H9 (cell line): Measurements from ENCODE around the gene DUSP7. TPM values are rescaled to one million over a fixed set of nuclear protein-coding genes. Genes with fewer than 3 reads are reported as not detected.

Source experiments
- DNase-seq: peaks from one replicate; pipeline ENCODE4 v3.0.0-alpha.2; 2017
- H2AFZ ChIP-seq: one replicate; pipeline ENCODE4 v1.6.1; 2013; ENCODE audit warnings: mild to moderate bottlenecking, low read length, control low read depth, moderate library complexity
- H2AK5ac ChIP-seq: 2 replicates; pipeline ENCODE4 v1.6.1; 2013; ENCODE audit warnings: low read length, control low read depth, mixed read lengths; ENCODE audit not compliant: insufficient read length
- H2BK120ac ChIP-seq: one replicate; pipeline ENCODE4 v1.6.1; 2013; ENCODE audit warnings: low read depth, mild to moderate bottlenecking, low read length, control low read depth, inconsistent platforms; ENCODE audit not compliant: poor library complexity, severe bottlenecking
- H2BK12ac ChIP-seq: 2 replicates; pipeline ENCODE4 v1.6.1; 2013; ENCODE audit warnings: low read length, control low read depth, mixed read lengths, low read depth; ENCODE audit not compliant: insufficient read length
- H2BK15ac ChIP-seq: 2 replicates; pipeline ENCODE4 v1.6.1; 2013; ENCODE audit warnings: low read depth, low read length, control low read depth
- H2BK20ac ChIP-seq: one replicate; pipeline ENCODE4 v1.6.1; 2013; ENCODE audit warnings: low read depth, mild to moderate bottlenecking, low read length, control low read depth, inconsistent platforms; ENCODE audit not compliant: poor library complexity, severe bottlenecking
- H2BK5ac ChIP-seq: 2 replicates; pipeline ENCODE4 v1.6.1; 2013; ENCODE audit warnings: low read length, control low read depth, mixed read lengths; ENCODE audit not compliant: insufficient read length
- H3K14ac ChIP-seq: 2 replicates; pipeline ENCODE4 v1.6.1; 2013; ENCODE audit warnings: low read length, control low read depth; ENCODE audit not compliant: insufficient read depth
- H3K18ac ChIP-seq: 2 replicates; pipeline ENCODE4 v1.6.1; 2013; ENCODE audit warnings: low read depth, mild to moderate bottlenecking, mixed read lengths, low read length, control low read depth; ENCODE audit not compliant: insufficient read length
- H3K23ac ChIP-seq: 2 replicates; pipeline ENCODE4 v1.6.1; 2013; ENCODE audit warnings: low read length, control low read depth, mixed read lengths, low read depth; ENCODE audit not compliant: insufficient read length
- H3K23me2 ChIP-seq: 2 replicates; pipeline ENCODE4 v1.6.1; 2013; ENCODE audit warnings: low read depth, mild to moderate bottlenecking, mixed read lengths, low read length, control low read depth; ENCODE audit not compliant: insufficient read length, poor library complexity, severe bottlenecking
- H3K27ac ChIP-seq: 2 replicates; pipeline ENCODE4 v1.5.1; 2013; ENCODE audit warnings: low read length, control low read depth, mixed read lengths, low read depth; ENCODE audit not compliant: insufficient read length
- H3K27me3 ChIP-seq: 2 replicates; pipeline ENCODE4 v1.6.1; 2013; ENCODE audit warnings: low read length, control low read depth, inconsistent platforms; ENCODE audit not compliant: insufficient read depth
- H3K4ac ChIP-seq: 2 replicates; pipeline ENCODE4 v1.6.1; 2013; ENCODE audit warnings: low read depth, mild to moderate bottlenecking, control low read depth, inconsistent platforms, low read length, moderate library complexity
- H3K4me1 ChIP-seq: 2 replicates; pipeline ENCODE4 v1.6.1; 2013; ENCODE audit warnings: low read length, control low read depth, inconsistent platforms; ENCODE audit not compliant: insufficient read depth
- H3K4me2 ChIP-seq: 2 replicates; pipeline ENCODE4 v1.6.1; 2013; ENCODE audit warnings: low read length, control low read depth, mixed read lengths; ENCODE audit not compliant: insufficient read length, insufficient read depth
- H3K56ac ChIP-seq: 2 replicates; pipeline ENCODE4 v1.6.1; 2013; ENCODE audit warnings: low read depth, mild to moderate bottlenecking, mixed read lengths, low read length, control low read depth; ENCODE audit not compliant: insufficient read length
- H3K79me1 ChIP-seq: 2 replicates; pipeline ENCODE4 v1.6.1; 2013; ENCODE audit warnings: low read depth, mild to moderate bottlenecking, moderate library complexity, low read length, control low read depth, inconsistent platforms; ENCODE audit not compliant: insufficient read depth, poor library complexity, severe bottlenecking
- H3K79me2 ChIP-seq: 2 replicates; pipeline ENCODE4 v1.6.1; 2013; ENCODE audit warnings: low read length, control low read depth, inconsistent platforms; ENCODE audit not compliant: insufficient read depth
- H3K9ac ChIP-seq: 2 replicates; pipeline ENCODE4 v1.6.1; 2013; ENCODE audit warnings: low read length, control low read depth, mixed read lengths; ENCODE audit not compliant: insufficient read length; ENCODE audit errors: extremely low read depth
- H3K9me3 ChIP-seq: one replicate; pipeline ENCODE4 v1.6.1; 2013; ENCODE audit warnings: low read depth, low read length, inconsistent platforms; ENCODE audit not compliant: control insufficient read depth
- H3T11ph ChIP-seq: one replicate; pipeline ENCODE4 v1.6.1; 2013; ENCODE audit warnings: mild to moderate bottlenecking, low read length, control low read depth, inconsistent platforms
- H4K20me1 ChIP-seq: one replicate; pipeline ENCODE4 v1.6.1; 2013; ENCODE audit not compliant: control insufficient read depth, insufficient read length, insufficient read depth
- H4K5ac ChIP-seq: 2 replicates; pipeline ENCODE4 v1.6.1; 2013; ENCODE audit warnings: low read depth, mild to moderate bottlenecking, mixed read lengths, low read length, control low read depth; ENCODE audit not compliant: insufficient read length
- H4K8ac ChIP-seq: replicated peaks from 2 replicates; pipeline ENCODE4 v1.6.1; 2013; ENCODE audit warnings: low read length, control low read depth, mixed read lengths, low read depth; ENCODE audit not compliant: insufficient read length
- H4K91ac ChIP-seq: 2 replicates; pipeline ENCODE4 v1.6.1; 2013; ENCODE audit warnings: low read depth, mild to moderate bottlenecking, moderate library complexity, mixed read lengths, low read length, control low read depth; ENCODE audit not compliant: insufficient read length
- H3K27ac Mint-ChIP-seq, 3 experiments: 2 replicates in 2 of 3; 3 replicates in 1 of 3; pipeline ENCODE4 v1.8.0; 2020 to 2021; ENCODE audit warnings: mixed read lengths in 3 of 3, mild to moderate bottlenecking in 1 of 3, moderate library complexity in 1 of 3
- H3K27me3 Mint-ChIP-seq: 2 replicates; pipeline ENCODE4 v1.8.0; 2021; ENCODE audit warnings: low read depth, mild to moderate bottlenecking, moderate library complexity, mixed read lengths
- H3K36me3 Mint-ChIP-seq, 3 experiments: 2 replicates in 2 of 3; 3 replicates in 1 of 3; pipeline ENCODE4 v1.8.0; 2020 to 2021; ENCODE audit warnings: low read depth in 3 of 3, mixed read lengths in 3 of 3; ENCODE audit not compliant: insufficient read depth in 1 of 3
- H3K4me1 Mint-ChIP-seq, 2 experiments: 2 replicates each; pipeline ENCODE4 v1.8.0; 2020; ENCODE audit warnings: mixed read lengths in 2 of 2
- H3K4me3 Mint-ChIP-seq, 2 experiments: 2 replicates in 1 of 2; 3 replicates in 1 of 2; pipeline ENCODE4 v1.8.0; 2020 to 2021; ENCODE audit warnings: mild to moderate bottlenecking in 2 of 2, mixed read lengths in 2 of 2, moderate library complexity in 1 of 2
- H3K9me3 Mint-ChIP-seq, 2 experiments: 2 replicates in 1 of 2; 3 replicates in 1 of 2; pipeline ENCODE4 v1.8.0; 2020; ENCODE audit warnings: mild to moderate bottlenecking in 2 of 2, mixed read lengths in 2 of 2, moderate library complexity in 1 of 2
- CTCF ChIP-seq: fragments of 200-600 bp; sonication (generic); conservative IDR thresholded peaks from 3 replicates; pipeline ENCODE4 v1.8.0; 2021; ENCODE audit warnings: antibody characterized with exemption, mild to moderate bottlenecking
- WGBS: extraction: QIAGEN DNeasy Blood & Tissue Kit; methylation state at CpG from one replicate; pipeline ENCODE4 v1.1.7; 2013; ENCODE audit warnings: missing lambda C conversion rate, low lambda C conversion rate, mixed read lengths; ENCODE audit not compliant: insufficient read length; ENCODE audit errors: extremely low coverage; 5-methylcytosine and 5-hydroxymethylcytosine counted together
- total RNA-seq: library from RNA; stranded (reverse); gene quantifications from 2 replicates; pipeline ENCODE4 v1.2.1, GENCODE V29; 2021

DUSP7 gene
- total RNA-seq, 1 experiment from 2014 or later, result 24.0 TPM

GRCh38 chr3:52086461-52086860 lies 30.1 kb upstream of the DUSP7 start:
- H3K27ac Mint-ChIP-seq, result 0 out of 7 replicates have a peak overlapping the region, but pooled peaks of 1 of the 3 experiments have one; percentile 8
- no peak for DNase-seq
- Histone ChIP-seq H2BK12ac (no peak overlapping the region), H2AK5ac (no peak overlapping the region), H4K20me1 (no peaks in the 10 kb centered on the region), H2BK120ac (no peak overlapping the region), H3K27ac (no peak overlapping the region), H3K79me2 (no peaks in the 10 kb centered on the region), H4K8ac (no peak overlapping the region), H2BK15ac (no peak overlapping the region), H2BK20ac (no peak overlapping the region), H3K23me2 (no peaks in the 10 kb centered on the region), H3K18ac (no peak overlapping the region), H3K23ac (no peak overlapping the region), H3K56ac (no peak overlapping the region), H2BK5ac (no peak overlapping the region), H3K79me1 (no peaks in the 10 kb centered on the region), H3K4me2 (no peak overlapping the region), H3K9ac (no peak overlapping the region), H4K91ac (no peak overlapping the region), H2AFZ (no peak overlapping the region), H3K27me3 (no peaks in the 10 kb centered on the region), H3T11ph (no peak overlapping the region), H4K5ac (no peak overlapping the region), H3K9me3 (no peaks in the 10 kb centered on the region), H3K4me1 (no peaks in the 10 kb centered on the region), H3K4ac (no peak overlapping the region), H3K14ac (no peak overlapping the region)
- no peaks in the 10 kb centered on the region for H3K27me3 Mint-ChIP-seq
- H3K9me3 Mint-ChIP-seq, result no peaks in the 10 kb centered on the region
- no CpG with 5 or more reads among the region's 6 CpGs for WGBS
- H3K4me1 Mint-ChIP-seq, result peaks cover 3 to 22% of the 10 kb centered on the region in 2 experiments
- no peak overlapping the region for H3K4me3 Mint-ChIP-seq
- H3K36me3 Mint-ChIP-seq, result peaks cover 0 to 8% (median 3%) of the 10 kb centered on the region in 3 experiments; a peak in 4 of 7 replicates
- TF ChIP-seq CTCF, result no peak
